WTC11 (cell line): ENCODE results near the gene PDZD2. TPM values are rescaled to one million over a fixed set of nuclear protein-coding genes. Genes with fewer than 3 reads are reported as not detected.

ENCODE experiments used
- ATAC-seq: fragments of 200-7000 bp; cut with Tn5 transposase; 2 replicates; pipeline ENCODE4 v1.10.0; 2021; ENCODE audit warnings: mild to moderate bottlenecking, moderate library complexity
- CTCF ChIA-PET: fragments of 300-600 bp; sonication (Branson Sonifier 250); formaldehyde crosslinking; loops from one replicate; lab custom pipeline; 2021; ENCODE audit warnings: antibody characterized with exemption; lab: Charles Lee
- POLR2A ChIA-PET: fragments of 350-600 bp; sonication (Branson Sonifier 250); formaldehyde crosslinking; loops from one replicate; lab custom pipeline; 2021; ENCODE audit warnings: antibody characterized with exemption; lab: Charles Lee
- DNase-seq: peaks from one replicate; pipeline ENCODE4 v3.0.0; 2021; ENCODE audit warnings: low spot score
- H3K27ac Mint-ChIP-seq: 2 replicates; pipeline ENCODE4 v1.8.0; 2021; ENCODE audit warnings: mixed read lengths
- H3K27me3 Mint-ChIP-seq: 2 replicates; pipeline ENCODE4 v1.8.0; 2021; ENCODE audit warnings: low read depth, mild to moderate bottlenecking, moderate library complexity, mixed read lengths
- H3K36me3 Mint-ChIP-seq: 2 replicates; pipeline ENCODE4 v1.8.0; 2021; ENCODE audit warnings: mixed read lengths
- H3K4me1 Mint-ChIP-seq: 2 replicates; pipeline ENCODE4 v1.8.0; 2022; ENCODE audit warnings: mixed read lengths
- H3K4me3 Mint-ChIP-seq: 2 replicates; pipeline ENCODE4 v1.8.0; 2021; ENCODE audit warnings: mild to moderate bottlenecking, moderate library complexity, mixed read lengths
- H3K9me3 Mint-ChIP-seq: 2 replicates; pipeline ENCODE4 v1.8.0; 2021; ENCODE audit warnings: mixed read lengths
- E2F1 ChIP-seq: sonication (generic); formaldehyde crosslinking; IDR thresholded peaks from 2 replicates; pipeline ENCODE4 v1.8.0; 2022; ENCODE audit warnings: mild to moderate bottlenecking, missing genetic modification reagents
- E2F4 ChIP-seq: sonication (generic); formaldehyde crosslinking; IDR thresholded peaks from 2 replicates; pipeline ENCODE4 v1.8.1; 2022; ENCODE audit warnings: low read depth, mild to moderate bottlenecking, moderate library complexity, missing genetic modification reagents, borderline replicate concordance
- EMX1 ChIP-seq: fragments of 250-450 bp; sonication (Bioruptor Pico); IDR thresholded peaks from 2 replicates; pipeline ENCODE4 v1.8.0; 2021; ENCODE audit warnings: mild to moderate bottlenecking
- ETV6 ChIP-seq: sonication (generic); formaldehyde crosslinking; IDR thresholded peaks from 2 replicates; pipeline ENCODE4 v1.8.1; 2022; ENCODE audit warnings: mild to moderate bottlenecking, missing genetic modification reagents
- HMGXB4 ChIP-seq: sonication (generic); formaldehyde crosslinking; IDR thresholded peaks from 2 replicates; pipeline ENCODE4 v1.8.1; 2023; ENCODE audit warnings: mild to moderate bottlenecking, moderate library complexity, missing genetic modification reagents
- JAZF1 ChIP-seq: fragments of 250-450 bp; sonication (Bioruptor Pico); IDR thresholded peaks from 2 replicates; pipeline ENCODE4 v1.9.0; 2021; ENCODE audit warnings: moderate library complexity, mild to moderate bottlenecking, inconsistent platforms
- MLX ChIP-seq: sonication (generic); formaldehyde crosslinking; IDR thresholded peaks from 2 replicates; pipeline ENCODE4 v1.8.1; 2023; ENCODE audit warnings: mild to moderate bottlenecking, missing genetic modification reagents, moderate library complexity
- MYBL2 ChIP-seq: sonication (generic); formaldehyde crosslinking; IDR thresholded peaks from 2 replicates; pipeline ENCODE4 v1.8.1; 2023; ENCODE audit warnings: mild to moderate bottlenecking, moderate library complexity, missing genetic modification reagents
- NFATC4 ChIP-seq: fragments of 250-450 bp; sonication (Bioruptor Pico); IDR thresholded peaks from 2 replicates; pipeline ENCODE4 v1.9.0; 2021; ENCODE audit warnings: mild to moderate bottlenecking
- PREB ChIP-seq: sonication (generic); formaldehyde crosslinking; IDR thresholded peaks from 2 replicates; pipeline ENCODE4 v1.8.1; 2022; ENCODE audit warnings: mild to moderate bottlenecking, missing genetic modification reagents, moderate library complexity, borderline replicate concordance
- SMAD4 ChIP-seq: sonication (generic); formaldehyde crosslinking; IDR thresholded peaks from 2 replicates; pipeline ENCODE4 v1.8.0; 2022; ENCODE audit warnings: mild to moderate bottlenecking, missing genetic modification reagents
- STAT6 ChIP-seq: sonication (generic); formaldehyde crosslinking; conservative IDR thresholded peaks from 2 replicates; pipeline ENCODE4 v1.8.1; 2023; ENCODE audit warnings: mild to moderate bottlenecking, low read depth, missing genetic modification reagents, moderate library complexity
- ZBTB21 ChIP-seq: sonication (generic); formaldehyde crosslinking; IDR thresholded peaks from 2 replicates; pipeline ENCODE4 v1.8.1; 2023; ENCODE audit warnings: mild to moderate bottlenecking, missing genetic modification reagents, borderline replicate concordance
- ZNF138 ChIP-seq: sonication (generic); formaldehyde crosslinking; conservative IDR thresholded peaks from 2 replicates; pipeline ENCODE4 v1.8.1; 2022; ENCODE audit warnings: mild to moderate bottlenecking, moderate library complexity, missing genetic modification reagents
- ZNF281 ChIP-seq: sonication (generic); formaldehyde crosslinking; IDR thresholded peaks from 2 replicates; pipeline ENCODE4 v1.8.0; 2023; ENCODE audit warnings: mild to moderate bottlenecking, missing genetic modification reagents
- ZNF396 ChIP-seq: fragments of 250-450 bp; sonication (Bioruptor Pico); IDR thresholded peaks from 2 replicates; pipeline ENCODE4 v1.8.0; 2021; ENCODE audit warnings: mild to moderate bottlenecking, moderate library complexity, borderline replicate concordance
- ZNF425 ChIP-seq: fragments of 250-450 bp; sonication (Bioruptor Pico); conservative IDR thresholded peaks from 2 replicates; pipeline ENCODE4 v1.9.0; 2021; ENCODE audit warnings: mild to moderate bottlenecking
- ZNF671 ChIP-seq: fragments of 250-450 bp; sonication (Bioruptor Pico); IDR thresholded peaks from 2 replicates; pipeline ENCODE4 v1.8.0; 2021; ENCODE audit warnings: mild to moderate bottlenecking
- total RNA-seq: library from RNA; stranded (reverse); gene quantifications from 3 replicates; pipeline ENCODE4 v1.2.3, GENCODE V29; 2021

Gene PDZD2
- total RNA-seq, 1 experiment from 2014 or later = 11.4 TPM

- Mint-ChIP-seq H3K27me3 (no peaks in the 10 kb centered on the region), H3K4me1 (no peaks in the 10 kb centered on the region), H3K27ac (no peak overlapping the region), H3K4me3 (no peak overlapping the region), H3K36me3 (no peaks in the 10 kb centered on the region), H3K9me3 (no peaks in the 10 kb centered on the region)
- no peak for DNase-seq
- no peak for ATAC-seq
- CTCF ChIA-PET = interaction anchor here (1.1 kb wide), 1 partner anchor 213 kb away, joined by 3 read pairs; no protein-coding TSS in a partner anchor
- POLR2A ChIA-PET = interaction anchor here (0.6 kb wide), 1 partner anchor 385 kb away, joined by 7 read pairs; no protein-coding TSS in a partner anchor
- TF ChIP-seq ETV6 (CRISPR knock-in tag) = no peak
- no peak for TF ChIP-seq SMAD4 (CRISPR knock-in tag)
- TF ChIP-seq MYBL2 = no peak
- no peak for TF ChIP-seq E2F4 (CRISPR knock-in tag)
- TF ChIP-seq NFATC4 = no peak
- no peak for TF ChIP-seq ZNF281
- TF ChIP-seq ZBTB21 (CRISPR knock-in tag) = no peak
- no peak for TF ChIP-seq MLX (CRISPR knock-in tag)
- TF ChIP-seq ZNF138 (CRISPR knock-in tag) = no peak
- no peak for TF ChIP-seq ZNF671
- no peak for TF ChIP-seq ZNF425 (CRISPR knock-in tag)
- no peak for TF ChIP-seq JAZF1 (CRISPR knock-in tag)
- TF ChIP-seq ZNF396 (CRISPR knock-in tag) = no peak
- TF ChIP-seq E2F1 (CRISPR knock-in tag) = no peak
- TF ChIP-seq STAT6 (CRISPR knock-in tag) = no peak
- no peak for TF ChIP-seq PREB (CRISPR knock-in tag)
- TF ChIP-seq EMX1 (CRISPR knock-in tag) = no peak
- no peak for TF ChIP-seq HMGXB4 (CRISPR knock-in tag)
Observed at GRCh38 chr5:31880449-31880848, 241.5 kb downstream of the PDZD2 start.
